ENCODE measurements around the gene CUEDC2.

Gene CUEDC2

GRCh38 chr10:102409604-102410428 is 22.6 kb downstream of the CUEDC2 start:
- DNase-seq (ENCODE audit: low spot score): no peak

GRCh38 chr10:102408728-102409603 is 23.4 kb downstream of the CUEDC2 start:
- DNase-seq (ENCODE audit: low spot score): peak; percentile 57

GRCh38 chr10:102408131-102408727 is 24.1 kb downstream of the CUEDC2 start:
- DNase-seq (ENCODE audit: low spot score): no peak

- DNase-seq (ENCODE audit: low spot score): no peak
Measured at GRCh38 chr10:102407425-102408130, 24.8 kb downstream of the CUEDC2 start.

GRCh38 chr10:102406815-102407214 is 25.6 kb downstream of the CUEDC2 start:
- DNase-seq (ENCODE audit: low spot score): no peak

GRCh38 chr10:102405632-102406031 is 26.7 kb downstream of the CUEDC2 start:
- no peak for DNase-seq (ENCODE audit: low spot score)

GRCh38 chr10:102405108-102405571 is 27.2 kb downstream of the CUEDC2 start:
- no peak for DNase-seq (ENCODE audit: low spot score)

GRCh38 chr10:102404361-102405107 is 27.8 kb downstream of the CUEDC2 start:
- no peak for DNase-seq (ENCODE audit: low spot score)

- no peak for DNase-seq (ENCODE audit: low spot score)
Measured at GRCh38 chr10:102403115-102403514, 29.3 kb downstream of the CUEDC2 start.

- no peak for DNase-seq (ENCODE audit: low spot score)
Measured at GRCh38 chr10:102402512-102402896, 29.9 kb downstream of the CUEDC2 start.

GRCh38 chr10:102401735-102402511 is 30.5 kb downstream of the CUEDC2 start:
- DNase-seq (ENCODE audit: low spot score): no peak

- no peak for DNase-seq (ENCODE audit: low spot score)
Measured at GRCh38 chr10:102401342-102401654, 31.1 kb downstream of the CUEDC2 start.

- no peak for DNase-seq (ENCODE audit: low spot score)
Measured at GRCh38 chr10:102400598-102401341, 31.6 kb downstream of the CUEDC2 start.

- DNase-seq (ENCODE audit: low spot score): no peak
Measured at GRCh38 chr10:102400076-102400475, 32.3 kb downstream of the CUEDC2 start.

- DNase-seq (ENCODE audit: low spot score): peak; percentile 92
Measured at GRCh38 chr10:102399217-102400021, 33.0 kb downstream of the CUEDC2 start.

- DNase-seq (ENCODE audit: low spot score): no peak
Measured at GRCh38 chr10:102398172-102399020, 34.0 kb downstream of the CUEDC2 start.

GRCh38 chr10:102397222-102398171 is 34.9 kb downstream of the CUEDC2 start:
- DNase-seq (ENCODE audit: low spot score): no peak
